GM12873 (cell line): Measurements from ENCODE around the gene PRPF19.
A peak's percentile ranks its signal among the peaks of the same experiment; 100 is the strongest.

ENCODE experiments used
- CTCF ChIP-seq: IDR thresholded peaks from 2 replicates; pipeline ENCODE4 v1.5.1; 2012; ENCODE audit warnings: low read depth, mild to moderate bottlenecking, moderate library complexity, low read length, control low read depth; ENCODE audit not compliant: insufficient read depth; ENCODE audit errors: missing control alignments

PRPF19 gene

DNA sequence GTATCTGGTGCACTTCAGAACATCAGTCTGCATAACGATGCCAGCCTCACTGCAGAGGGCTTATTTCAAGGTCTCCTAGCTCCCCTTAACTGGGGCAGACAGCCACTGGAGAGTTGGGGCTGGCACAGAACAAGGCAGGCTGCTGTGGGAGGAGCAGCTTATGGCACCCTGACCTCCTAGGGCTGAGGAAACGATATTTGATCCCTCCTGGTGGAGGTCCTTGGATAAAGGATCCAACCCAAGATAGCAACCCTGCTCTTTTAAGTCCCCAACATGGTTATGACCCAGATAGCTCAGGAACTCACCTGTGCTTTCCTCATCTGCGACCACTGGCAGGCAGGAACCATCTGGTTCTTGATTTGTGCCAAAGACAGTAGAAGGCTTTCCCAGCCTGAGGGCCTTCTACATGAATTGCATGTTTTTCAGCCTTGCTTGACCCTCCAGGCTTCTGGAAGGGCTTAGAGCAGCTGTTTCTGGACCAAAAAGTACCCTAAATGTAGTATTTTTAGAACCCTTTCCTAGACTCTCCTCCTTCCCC lies 10.4 kb upstream of the PRPF19 start:
- no peak for TF ChIP-seq CTCF

DNA sequence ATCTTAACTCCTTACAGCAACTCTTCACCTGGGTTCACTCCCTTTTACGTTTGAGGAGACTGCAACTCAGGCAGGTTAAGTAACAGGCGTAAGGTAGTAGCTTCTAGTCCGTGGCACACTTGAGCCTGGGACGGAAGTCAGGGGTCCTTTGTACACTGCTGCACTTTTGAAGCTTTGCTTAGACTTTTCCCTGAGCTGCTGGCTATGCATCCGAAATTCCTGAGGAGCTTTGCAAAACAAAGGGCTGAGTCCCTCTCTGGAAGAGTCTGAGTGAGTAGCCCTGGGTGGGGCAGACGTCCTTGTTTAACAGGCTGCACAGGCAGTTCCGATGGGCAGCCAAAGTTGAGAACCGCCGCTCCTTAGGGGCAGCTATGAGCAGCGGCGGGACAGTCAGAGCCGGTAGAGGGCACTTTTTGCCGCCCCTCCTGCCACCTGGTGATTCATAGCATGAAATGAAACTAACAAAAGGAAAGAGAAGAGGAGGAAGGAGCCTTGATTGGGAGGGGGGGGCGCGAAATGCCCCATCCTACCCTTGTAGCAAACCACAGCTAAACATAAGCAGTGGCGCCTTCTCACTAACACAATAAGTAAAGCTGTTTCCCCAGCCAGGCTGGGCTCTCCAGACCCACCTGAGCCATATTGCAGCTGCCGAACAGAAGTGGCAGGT lies 9.0 kb upstream of the PRPF19 start:
- TF ChIP-seq CTCF, result peak; percentile 53

DNA sequence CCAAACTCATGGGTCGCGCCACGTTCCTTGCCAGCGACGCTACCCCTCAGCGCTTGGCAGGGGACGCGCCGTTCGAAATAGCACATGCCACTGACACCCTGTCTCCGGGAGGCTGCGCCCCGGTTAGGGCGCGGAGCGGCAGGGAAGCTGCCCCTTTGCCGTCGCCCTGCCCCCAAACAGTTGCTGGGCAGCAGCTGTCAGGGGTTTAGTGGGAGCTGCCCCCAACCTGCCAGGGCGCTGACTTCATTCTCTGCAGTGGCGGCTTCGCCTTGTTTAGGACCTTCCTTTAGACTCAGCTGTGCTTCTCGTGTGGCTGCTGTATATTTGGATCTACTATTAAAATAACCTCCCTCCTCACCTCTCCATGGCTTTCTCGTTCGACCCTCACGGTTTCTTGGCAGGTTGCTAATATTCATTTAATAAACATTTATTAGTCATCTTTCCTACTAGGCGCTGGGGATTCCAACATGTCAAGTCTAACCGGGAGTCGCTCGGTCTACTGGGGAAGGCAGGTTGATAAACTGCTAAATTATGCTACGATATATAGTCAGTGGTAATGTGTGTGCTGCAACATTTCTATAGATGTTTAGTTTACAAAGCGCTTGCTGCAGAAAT lies 8.4 kb upstream of the PRPF19 start:
- TF ChIP-seq CTCF, result no peak

- TF ChIP-seq CTCF, result no peak
These were observed 7.6 kb upstream of the PRPF19 start, which contains the start of gene TMEM109 for GRCh38 chr11:60913793-60914632. TMEM109 (plus strand) TSS chr11:60914158; CDS start chr11:60919694, 5,536 bp downstream.

GRCh38 chr11:60912851-60913528 lies 6.6 kb upstream of the PRPF19 start:
- TF ChIP-seq CTCF, result no peak

GRCh38 chr11:60912223-60912850 lies 6.0 kb upstream of the PRPF19 start:
- TF ChIP-seq CTCF, result no peak
